Posterior cingulate gyrus (tissue), 11 donors: ENCODE data around the gene NAA80.
"Not testable (repeated sequence)": the region's sequence is repeated elsewhere in the genome, so short reads cannot be mapped to it uniquely, and the experiment has no call there.

Experiments used
- DNase-seq, 10 donors: peaks; one replicate each; pipeline versions ENCODE4 v3.0.0 to v3.0.0-alpha.2; 2020 to 2021; ENCODE audit warnings: mixed read lengths in 3 of 10
- intact Hi-C: fragments of 100-400 bp; cut with DNase I; formaldehyde crosslinking; loops from one replicate; pipeline ENCODE4 v1.15.1; 2023

Gene NAA80

GRCh38 chr3:50318615-50319014 lies 19.4 kb upstream of the NAA80 start:
- intact Hi-C loops, result no loop called here
- DNase-seq, result peak in 1 of 10 donors; percentile 67

GRCh38 chr3:50318163-50318562 lies 19.0 kb upstream of the NAA80 start:
- intact Hi-C loops, result no loop called here
- DNase-seq, result peak in 1 of 10 donors; percentile 74

GRCh38 chr3:50317300-50317699 lies 18.1 kb upstream of the NAA80 start:
- intact Hi-C loops, result no loop called here
- peak in 1 of 10 donors; percentile 79 for DNase-seq

- intact Hi-C loops, result no loop called here
- DNase-seq, result peak in 1 of 10 donors; percentile 77
Observed at GRCh38 chr3:50316657-50317242, 17.5 kb upstream of the NAA80 start.

GRCh38 chr3:50314816-50315215 lies 15.6 kb upstream of the NAA80 start:
- intact Hi-C loops, result no loop called here
- DNase-seq, result no peak

GRCh38 chr3:50314342-50314741 lies 15.1 kb upstream of the NAA80 start:
- intact Hi-C loops, result no loop called here
- no peak for DNase-seq

GRCh38 chr3:50312041-50312440 lies 12.8 kb upstream of the NAA80 start:
- DNase-seq, intact Hi-C loops: not testable (repeated sequence)

GRCh38 chr3:50304601-50305000 lies 5.4 kb upstream of the NAA80 start:
- intact Hi-C loops, result no loop called here
- DNase-seq, result no peak

GRCh38 chr3:50303013-50303815 lies 4.0 kb upstream of the NAA80 start, which contains the start of gene HYAL1:
Gene HYAL1 (minus strand): TSS chr3:50303574. CDS start chr3:50302956, 618 bp downstream.
- DNase-seq, result no peak
- intact Hi-C loops, result no loop called here

- intact Hi-C loops, result no loop called here
- no peak for DNase-seq
Observed at GRCh38 chr3:50302095-50303012, 3.1 kb upstream of the NAA80 start.

GRCh38 chr3:50300681-50301254 lies 1.6 kb upstream of the NAA80 start:
- intact Hi-C loops, result loop anchor here (2.0 kb wide), 1 partner anchor 20 kb away; no protein-coding TSS in a partner anchor
- DNase-seq, result no peak

- DNase-seq, result peak in 4 of 10 donors; percentile 26 to 88 (median 46)
- intact Hi-C loops, result loop anchor here (2.0 kb wide), 1 partner anchor 21 kb away; no protein-coding TSS in a partner anchor
Observed at GRCh38 chr3:50299929-50300680, 900 bp upstream of the NAA80 start.

- intact Hi-C loops, result no loop called here
- DNase-seq, result no peak
Observed at GRCh38 chr3:50299638-50299928, 378 bp upstream of the NAA80 start.

- intact Hi-C loops, result no loop called here
- no peak for DNase-seq
Observed at GRCh38 chr3:50297896-50298725, 1.1 kb downstream of the NAA80 start.

GRCh38 chr3:50297384-50297775 lies 1.8 kb downstream of the NAA80 start:
- intact Hi-C loops, result no loop called here

GRCh38 chr3:50296721-50297383 lies 2.4 kb downstream of the NAA80 start:
- intact Hi-C loops, result no loop called here
- no peak for DNase-seq

More at GRCh38 chr3:50297384-50297775, 1.8 kb downstream of the NAA80 start:
- DNase-seq, result peak in 1 of 10 donors; percentile 40

- intact Hi-C loops, result no loop called here
- DNase-seq, result no peak
Observed at GRCh38 chr3:50295553-50296431, 3.4 kb downstream of the NAA80 start.
